DOHH2 (cell line): Measurements from ENCODE around the gene CATSPERE.

Experiments
- CTCF ChIP-seq: fragments of 200-600 bp; sonication (generic); IDR thresholded peaks from one replicate; pipeline ENCODE4 v1.5.1; 2014; ENCODE audit warnings: antibody characterized with exemption, mild to moderate bottlenecking, low read depth, low read length; ENCODE audit not compliant: poor library complexity, severe bottlenecking
- EZH2phosphoT487 ChIP-seq: fragments of 200-600 bp; sonication (generic); IDR thresholded peaks from 2 replicates; pipeline ENCODE4 v1.6.1; 2017; ENCODE audit warnings: borderline replicate concordance, mild to moderate bottlenecking, antibody characterized with exemption, low read length, moderate library complexity, mixed read lengths

- TF ChIP-seq CTCF (no peak), EZH2phosphoT487 (no peak)
These were observed 18.2 kb upstream of the CATSPERE start for GRCh38 chr1:244442850-244443249.
